ENCODE results near the gene ARL6IP4.

ARL6IP4 gene

DNA sequence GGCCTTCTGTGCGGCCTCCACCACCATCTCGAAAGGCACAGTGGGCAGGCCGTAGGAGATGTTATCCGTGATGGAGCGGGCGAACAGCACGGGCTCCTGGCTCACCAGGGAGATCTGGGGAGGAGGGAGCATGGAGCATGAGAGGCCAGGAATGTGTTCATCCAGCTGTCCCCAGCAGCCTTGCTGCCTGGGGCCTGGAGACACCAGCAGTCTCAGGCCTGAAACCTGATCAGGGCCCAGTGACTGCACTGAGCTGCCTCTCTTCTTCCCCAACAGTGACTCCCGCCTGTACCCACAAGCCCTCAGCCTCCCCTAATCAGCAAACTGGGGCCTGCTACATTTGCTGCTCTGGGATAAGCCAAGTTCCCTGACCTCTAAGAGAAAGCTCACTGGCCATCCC is 45.2 kb upstream of the ARL6IP4 start:
- no peak overlapping the region; the same call in 1 of the 2 replicates for H3K27ac ChIP-seq (ENCODE audit: extremely low read depth, low read depth, low read length)
- CTCF ChIA-PET = interaction anchor here (0.7 to 1.6 kb wide), 2 partner anchors 39 to 303 kb away, joined by 3 to 4 read pairs; no protein-coding TSS in a partner anchor
- POLR2A ChIA-PET = no interaction called here
- no peaks in the 10 kb centered on the region for H3K9me3 ChIP-seq (ENCODE audit: control insufficient read depth, insufficient read depth, low read depth, low read length)
- no peak for TF ChIP-seq ZNF660 (tag by site-specific recombination; IDR thresholded peaks at IDR 0.05)
- no peak overlapping the region for H3K4me3 ChIP-seq (ENCODE audit: low read depth, low read length)
- H3K4me1 ChIP-seq (ENCODE audit: control insufficient read depth, insufficient read depth, low read length) = no peaks in the 10 kb centered on the region
- H3K36me3 ChIP-seq (ENCODE audit: control insufficient read depth in 2 of 2, insufficient read depth in 1 of 2, low read length in 2 of 2) = peaks cover 0 to 27% of the 10 kb centered on the region in 2 experiments; a peak in 2 of 3 replicates

DNA sequence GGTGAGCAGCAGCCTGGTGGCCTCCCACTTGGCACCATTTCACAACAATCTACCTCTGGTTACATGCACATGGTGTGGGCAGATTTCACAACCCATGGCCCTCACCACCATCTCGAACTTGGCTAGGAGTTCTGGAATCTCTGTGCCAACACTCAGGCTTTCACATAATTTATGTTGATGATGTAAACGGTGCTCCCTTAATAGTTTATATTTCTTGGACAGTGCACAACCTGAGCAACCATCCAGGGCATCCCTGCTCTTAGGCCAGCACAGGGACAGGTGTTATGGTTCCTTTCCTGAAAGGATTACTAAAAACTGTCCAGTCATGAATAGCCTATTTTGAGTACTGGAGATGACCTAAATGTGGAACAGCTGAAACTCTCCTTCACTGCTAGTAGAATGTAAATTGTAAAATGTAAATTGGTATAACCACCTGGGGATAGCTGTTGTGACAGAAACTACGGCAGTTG is 42.8 kb upstream of the ARL6IP4 start:
- TF ChIP-seq BCL11B (tag by site-specific recombination; IDR thresholded peaks at IDR 0.05; ENCODE audit: low read depth) = no peak
- TF ChIP-seq, protein P1, sequence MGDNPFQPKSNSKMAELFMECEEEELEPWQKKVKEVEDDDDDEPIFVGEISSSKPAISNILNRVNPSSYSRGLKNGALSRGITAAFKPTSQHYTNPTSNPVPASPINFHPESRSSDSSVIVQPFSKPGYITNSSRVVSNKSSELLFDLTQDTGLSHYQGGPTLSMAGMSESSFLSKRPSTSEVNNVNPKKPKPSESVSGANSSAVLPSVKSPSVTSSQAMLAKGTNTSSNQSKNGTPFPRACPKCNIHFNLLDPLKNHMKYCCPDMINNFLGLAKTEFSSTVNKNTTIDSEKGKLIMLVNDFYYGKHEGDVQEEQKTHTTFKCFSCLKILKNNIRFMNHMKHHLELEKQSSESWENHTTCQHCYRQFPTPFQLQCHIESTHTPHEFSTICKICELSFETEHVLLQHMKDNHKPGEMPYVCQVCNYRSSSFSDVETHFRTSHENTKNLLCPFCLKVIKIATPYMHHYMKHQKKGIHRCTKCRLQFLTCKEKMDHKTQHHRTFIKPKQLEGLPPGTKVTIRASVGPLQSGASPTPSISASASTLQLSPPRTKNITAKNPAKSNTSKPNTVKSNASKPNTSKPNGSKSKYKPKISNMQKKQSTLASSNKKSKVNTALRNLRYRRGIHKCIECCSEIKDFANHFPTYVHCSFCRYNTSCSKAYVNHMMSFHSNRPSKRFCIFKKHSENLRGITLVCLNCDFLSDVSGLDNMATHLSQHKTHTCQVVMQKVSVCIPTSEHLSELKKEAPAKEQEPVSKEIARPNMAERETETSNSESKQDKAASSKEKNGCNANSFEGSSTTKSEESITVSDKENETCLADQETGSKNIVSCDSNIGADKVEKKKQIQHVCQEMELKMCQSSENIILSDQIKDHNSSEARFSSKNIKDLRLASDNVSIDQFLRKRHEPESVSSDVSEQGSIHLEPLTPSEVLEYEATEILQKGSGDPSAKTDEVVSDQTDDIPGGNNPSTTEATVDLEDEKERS (tag by site-specific recombination; IDR thresholded peaks at IDR 0.05) = peak; percentile 84
- no peak for TF ChIP-seq ZBTB17 (tag by site-specific recombination; IDR thresholded peaks at IDR 0.05)
- TF ChIP-seq ZNF341 (tag by site-specific recombination; IDR thresholded peaks at IDR 0.05; ENCODE audit: low read depth) = no peak
- TF ChIP-seq ZNF423 (tag by site-specific recombination; IDR thresholded peaks at IDR 0.05) = no peak
- no peak for TF ChIP-seq ZNF544 (tag by site-specific recombination; IDR thresholded peaks at IDR 0.05)
- TF ChIP-seq ZNF510 (tag by site-specific recombination; IDR thresholded peaks at IDR 0.05; ENCODE audit: insufficient replicate concordance) = no peak
- TF ChIP-seq ZNF645 (tag by site-specific recombination; IDR thresholded peaks at IDR 0.05) = no peak
- ChIA-PET CTCF (interaction anchor here (0.7 kb wide), 1 partner anchor 144 kb away, joined by 4 read pairs; no protein-coding TSS in a partner anchor), POLR2A (no interaction called here)
- no peaks in the 10 kb centered on the region for H3K4me1 ChIP-seq (ENCODE audit: control insufficient read depth, insufficient read depth, low read length)
- H3K36me3 ChIP-seq (ENCODE audit: control insufficient read depth in 2 of 2, insufficient read depth in 1 of 2, low read length in 2 of 2) = peaks cover 0 to 18% of the 10 kb centered on the region in 2 experiments; a peak in 2 of 3 replicates
- H3K4me3 ChIP-seq (ENCODE audit: low read depth, low read length) = no peak overlapping the region
- no peaks in the 10 kb centered on the region for H3K9me3 ChIP-seq (ENCODE audit: control insufficient read depth, insufficient read depth, low read depth, low read length)
- no peak overlapping the region for H3K27ac ChIP-seq (ENCODE audit: extremely low read depth, low read depth, low read length)

- no peak overlapping the region for H3K4me3 ChIP-seq (ENCODE audit: low read depth, low read length)
- TF ChIP-seq ZNF747 (tag by site-specific recombination; IDR thresholded peaks at IDR 0.05) = no peak
- no peak for TF ChIP-seq KLF8 (tag by site-specific recombination; IDR thresholded peaks at IDR 0.05)
- no peak for TF ChIP-seq IKZF3 (tag by site-specific recombination; IDR thresholded peaks at IDR 0.05)
- no peak for TF ChIP-seq KLF7 (tag by site-specific recombination; IDR thresholded peaks at IDR 0.05; ENCODE audit: borderline replicate concordance)
- no peak for TF ChIP-seq ZNF214 (tag by site-specific recombination; IDR thresholded peaks at IDR 0.05; ENCODE audit: borderline replicate concordance)
- no peak for TF ChIP-seq ZNF629 (tag by site-specific recombination; IDR thresholded peaks at IDR 0.05)
- H3K27ac ChIP-seq (ENCODE audit: extremely low read depth, low read depth, low read length) = no peak overlapping the region
- H3K36me3 ChIP-seq (ENCODE audit: control insufficient read depth in 2 of 2, insufficient read depth in 1 of 2, low read length in 2 of 2) = peaks cover 0 to 14% of the 10 kb centered on the region in 2 experiments; a peak in 2 of 3 replicates
- no peaks in the 10 kb centered on the region for H3K9me3 ChIP-seq (ENCODE audit: control insufficient read depth, insufficient read depth, low read depth, low read length)
- CTCF ChIA-PET = interaction anchor here (0.9 kb wide), 1 partner anchor 11 kb away, joined by 4 read pairs; no protein-coding TSS in a partner anchor
- POLR2A ChIA-PET = no interaction called here
- no peaks in the 10 kb centered on the region for H3K4me1 ChIP-seq (ENCODE audit: control insufficient read depth, insufficient read depth, low read length)
Measured at GRCh38 chr12:122939125-122939524, 41.4 kb upstream of the ARL6IP4 start.
